ENCODE results near the gene TMEM178B.

DNA sequence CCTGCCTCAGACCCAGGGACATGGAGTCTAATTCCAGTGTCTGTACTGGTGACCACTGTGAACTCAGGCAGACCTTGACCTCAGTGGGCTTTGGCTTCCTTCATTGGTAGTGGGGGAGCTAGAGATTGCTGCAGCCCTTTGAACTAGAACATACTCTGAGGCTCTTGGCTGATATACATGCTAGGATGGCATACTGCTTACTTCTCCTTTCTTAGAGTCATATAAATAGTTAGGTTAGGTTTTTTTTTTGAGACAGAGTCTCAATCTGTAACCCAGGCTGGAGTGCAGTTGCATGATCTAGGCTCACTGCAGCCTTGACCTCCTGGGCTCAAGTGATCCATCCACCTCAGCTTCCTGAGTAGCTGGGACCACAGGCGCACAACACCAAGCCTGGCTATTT lies 49.7 kb downstream of the TMEM178B start:
- TF ChIP-seq TCF7L2 (IDR thresholded peaks at IDR 0.05; ENCODE audit: low read depth, low read length) (no peak), CTCF (IDR thresholded peaks at IDR 0.05) (no peak), REST (IDR thresholded peaks at IDR 0.05; ENCODE audit: insufficient read depth in 1 of 2, low read depth in 2 of 2, low read length in 1 of 2) (no peak), POLR2AphosphoS5 (IDR thresholded peaks at IDR 0.05; ENCODE audit: low read depth, low read length) (no peak), SIN3A (IDR thresholded peaks at IDR 0.05; ENCODE audit: borderline replicate concordance, insufficient read depth, low read depth, low read length) (no peak)

Measured in Panc1 (cell line).